Measurements from ENCODE around the gene NEK9.
A peak's percentile ranks its signal among the peaks of the same experiment; 100 is the strongest.
"Not testable (repeated sequence)": the region's sequence is repeated elsewhere in the genome, so short reads cannot be mapped to it uniquely, and the experiment has no call there.

NEK9 gene

DNA sequence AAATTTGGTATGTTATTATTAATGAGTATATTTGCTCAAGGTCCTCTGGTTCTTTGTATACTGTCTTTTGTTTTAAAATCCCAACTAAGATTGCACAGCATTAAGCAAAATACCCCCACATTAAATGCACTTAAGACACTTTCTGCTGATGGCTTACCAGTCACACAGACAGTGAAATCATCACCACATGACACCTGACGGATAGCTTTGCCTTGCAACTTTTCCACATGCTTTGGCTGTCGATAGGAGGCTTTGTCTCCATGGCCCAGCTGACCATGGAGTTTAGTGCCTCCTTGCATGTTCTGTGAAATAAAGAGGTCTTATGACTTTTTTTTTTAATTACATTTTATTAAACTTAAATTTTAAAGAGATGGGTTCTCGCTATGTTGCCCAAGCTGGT lies 19.7 kb downstream of the NEK9 start:
- no peak for DNase-seq (ENCODE audit: low read depth in 2 of 2)

DNA sequence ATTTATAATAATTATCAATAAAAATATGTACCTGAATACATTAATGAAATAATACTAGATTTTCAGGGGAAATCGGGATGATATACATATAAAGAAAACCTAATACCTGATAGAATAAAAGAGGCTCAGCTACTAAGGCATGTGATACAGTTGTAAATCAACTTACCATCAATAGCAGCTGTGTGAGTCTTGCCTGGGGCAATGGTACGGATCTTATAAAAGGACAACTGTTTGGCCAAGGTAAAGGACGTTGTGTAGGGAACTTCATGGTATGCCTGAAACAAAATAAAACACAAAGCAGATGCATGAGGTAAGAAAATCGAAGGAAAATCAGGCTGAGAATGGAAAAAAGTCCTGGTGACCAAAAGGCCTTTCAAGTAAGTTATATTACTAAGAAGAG lies 25.4 kb downstream of the NEK9 start:
- DNase-seq (ENCODE audit: low read depth in 2 of 2), result no peak

DNA sequence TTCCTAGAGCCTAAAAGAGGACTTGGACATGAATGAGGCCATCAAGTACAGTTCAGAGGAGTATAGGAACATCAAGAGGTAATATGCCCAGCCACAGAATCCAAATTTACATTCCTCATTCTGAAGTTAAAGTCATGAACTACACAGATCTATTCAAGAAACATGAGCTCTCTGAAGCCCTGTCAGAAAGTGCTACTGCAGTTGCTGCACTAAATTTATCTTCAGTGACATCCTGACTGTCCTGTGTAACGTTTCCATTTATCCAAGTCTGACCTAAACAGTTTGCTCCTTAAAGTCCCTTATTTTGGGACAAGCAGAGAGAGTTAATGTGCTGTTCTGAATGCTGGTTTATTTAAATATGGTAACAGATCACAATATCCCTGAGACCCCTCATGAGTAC lies 28.2 kb downstream of the NEK9 start:
- DNase-seq (ENCODE audit: low read depth in 2 of 2), result no peak

DNA sequence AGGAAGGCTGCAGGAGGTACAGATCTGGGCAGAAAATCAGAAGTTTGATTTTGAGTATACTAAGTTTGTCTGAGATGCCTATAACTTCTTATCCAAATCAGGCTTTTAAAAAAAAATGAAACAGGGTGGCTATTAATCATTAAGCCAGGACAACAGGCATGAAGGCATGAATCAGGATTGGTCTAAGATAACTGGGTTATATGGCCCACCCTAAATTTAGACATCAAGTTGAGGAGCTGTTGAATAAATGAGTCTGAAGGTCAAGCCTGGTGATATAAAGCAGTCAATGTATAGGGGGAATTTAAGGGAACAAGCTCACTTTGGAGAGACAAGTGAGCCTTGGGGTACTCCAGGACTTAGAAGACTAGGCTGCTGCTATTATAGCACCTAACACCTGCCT lies 28.6 kb downstream of the NEK9 start:
- no peak for DNase-seq (ENCODE audit: low read depth in 2 of 2)

DNA sequence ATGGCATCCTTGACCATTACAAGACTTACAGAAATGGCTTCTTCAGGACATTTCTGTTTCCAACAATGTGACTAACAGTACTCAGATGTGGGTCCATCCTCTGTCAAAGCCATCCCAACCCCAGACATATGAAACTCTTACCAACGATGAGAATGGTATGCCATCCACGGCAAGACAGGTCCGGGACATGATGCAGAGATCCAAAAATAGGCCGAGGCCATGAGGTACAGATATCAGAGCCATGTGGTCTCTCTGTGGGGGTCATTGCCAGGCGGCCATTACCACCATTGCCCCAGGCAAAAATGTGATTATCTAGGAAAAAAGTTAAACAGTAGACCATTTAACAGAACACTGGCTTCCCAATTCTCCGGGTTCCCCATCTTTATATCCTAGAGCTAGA lies 29.9 kb downstream of the NEK9 start:
- no peak for DNase-seq (ENCODE audit: low read depth in 2 of 2)

DNA sequence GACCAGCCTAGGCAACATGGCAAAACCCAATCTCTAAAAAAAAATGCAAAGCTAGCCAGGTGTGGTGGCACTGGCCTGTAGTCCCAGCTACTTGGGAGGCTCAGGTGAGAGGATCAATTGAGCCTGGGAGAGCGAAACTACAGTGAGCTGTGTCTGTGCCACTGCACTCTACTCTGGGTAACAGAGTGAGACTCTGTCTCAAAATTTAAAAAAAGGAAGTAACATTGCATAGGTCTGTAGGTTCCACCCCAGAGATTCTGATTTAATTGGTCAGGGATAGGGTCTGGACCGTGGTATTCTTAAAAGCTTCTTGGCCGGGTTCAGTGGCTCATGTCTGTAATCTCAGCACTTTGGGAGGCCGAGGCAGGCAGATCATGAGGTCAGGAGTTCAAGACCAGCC lies 31.2 kb downstream of the NEK9 start:
- DNase-seq (ENCODE audit: low read depth in 2 of 2), result no peak

DNA sequence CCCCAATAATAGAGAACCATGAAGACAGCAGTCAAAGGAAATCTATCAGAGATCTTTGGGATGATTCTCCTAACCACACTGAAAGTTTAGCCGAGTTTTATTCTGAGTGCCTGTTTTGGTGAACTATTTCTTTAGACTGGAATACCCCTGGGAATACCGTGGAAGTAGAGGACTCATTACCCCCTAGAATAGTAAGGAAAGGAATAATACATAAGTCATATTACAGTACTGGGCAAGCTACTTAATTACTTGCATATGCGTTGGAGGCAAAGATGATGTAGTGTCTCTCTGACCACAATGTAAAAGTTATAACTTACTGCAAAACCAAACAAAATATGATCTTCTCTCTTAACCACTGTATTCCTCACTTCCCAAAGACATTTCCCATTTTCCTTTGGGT lies 32.0 kb downstream of the NEK9 start:
- DNase-seq (ENCODE audit: low read depth in 2 of 2), result peak; percentile 62 to 64

DNA sequence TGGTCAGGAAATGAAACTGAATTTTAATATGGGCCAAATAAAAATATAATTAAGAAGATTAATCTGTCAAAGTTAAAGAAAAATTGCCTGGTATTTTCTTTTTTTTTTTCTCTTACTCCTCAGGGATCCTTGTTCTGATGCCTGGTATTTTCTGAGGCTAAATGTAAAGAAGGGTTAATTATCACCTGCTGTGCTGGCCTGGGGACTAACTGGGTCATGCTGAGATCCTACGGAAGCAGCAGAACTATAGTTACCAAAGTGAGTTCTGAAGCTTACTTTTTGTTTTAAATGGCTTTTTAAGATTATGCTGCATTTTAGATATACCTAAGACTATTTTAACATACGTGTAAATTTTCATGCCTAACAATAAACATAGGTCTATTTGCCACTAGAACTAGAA lies 34.1 kb downstream of the NEK9 start:
- no peak for DNase-seq (ENCODE audit: low read depth in 2 of 2)

DNA sequence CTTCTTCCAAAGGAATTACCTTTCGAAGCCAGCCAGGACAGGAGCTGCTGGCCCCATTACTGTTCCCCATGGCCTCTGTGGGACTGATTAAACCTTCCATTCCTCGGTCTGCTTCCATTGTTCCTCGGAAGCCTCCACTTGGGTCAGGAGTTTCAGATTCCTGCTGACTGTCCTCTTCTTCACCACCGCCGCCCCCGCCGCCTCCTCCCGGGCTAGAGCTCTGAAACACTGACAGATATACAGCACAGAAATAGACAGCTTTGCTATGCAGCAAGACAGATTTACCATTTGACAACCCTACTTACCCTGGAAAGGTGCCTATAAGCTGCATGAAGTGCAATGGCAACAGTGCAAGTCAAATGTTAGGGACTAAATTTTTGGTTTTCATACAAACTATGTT lies 35.6 kb downstream of the NEK9 start:
- DNase-seq (ENCODE audit: low read depth in 2 of 2), result no peak

DNA sequence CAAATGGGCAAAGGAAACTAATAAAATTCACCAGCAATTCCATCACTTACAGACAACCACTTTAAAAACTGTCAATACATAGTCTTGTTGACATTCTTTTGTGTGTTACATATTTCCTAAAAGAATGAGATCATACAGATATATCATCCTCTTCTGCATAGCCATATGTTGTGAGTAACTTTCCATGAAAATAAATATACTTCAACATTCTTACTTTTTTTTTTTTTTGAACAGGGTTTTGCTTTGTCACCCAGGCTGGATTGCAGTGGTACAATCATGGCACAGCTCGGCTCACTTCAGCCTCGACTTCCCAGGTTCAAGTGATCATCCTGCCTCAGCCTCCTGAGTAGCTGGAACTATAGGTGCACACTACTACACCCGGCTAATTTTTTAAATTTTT lies 36.5 kb downstream of the NEK9 start:
- DNase-seq (ENCODE audit: low read depth in 2 of 2), result no peak

DNA sequence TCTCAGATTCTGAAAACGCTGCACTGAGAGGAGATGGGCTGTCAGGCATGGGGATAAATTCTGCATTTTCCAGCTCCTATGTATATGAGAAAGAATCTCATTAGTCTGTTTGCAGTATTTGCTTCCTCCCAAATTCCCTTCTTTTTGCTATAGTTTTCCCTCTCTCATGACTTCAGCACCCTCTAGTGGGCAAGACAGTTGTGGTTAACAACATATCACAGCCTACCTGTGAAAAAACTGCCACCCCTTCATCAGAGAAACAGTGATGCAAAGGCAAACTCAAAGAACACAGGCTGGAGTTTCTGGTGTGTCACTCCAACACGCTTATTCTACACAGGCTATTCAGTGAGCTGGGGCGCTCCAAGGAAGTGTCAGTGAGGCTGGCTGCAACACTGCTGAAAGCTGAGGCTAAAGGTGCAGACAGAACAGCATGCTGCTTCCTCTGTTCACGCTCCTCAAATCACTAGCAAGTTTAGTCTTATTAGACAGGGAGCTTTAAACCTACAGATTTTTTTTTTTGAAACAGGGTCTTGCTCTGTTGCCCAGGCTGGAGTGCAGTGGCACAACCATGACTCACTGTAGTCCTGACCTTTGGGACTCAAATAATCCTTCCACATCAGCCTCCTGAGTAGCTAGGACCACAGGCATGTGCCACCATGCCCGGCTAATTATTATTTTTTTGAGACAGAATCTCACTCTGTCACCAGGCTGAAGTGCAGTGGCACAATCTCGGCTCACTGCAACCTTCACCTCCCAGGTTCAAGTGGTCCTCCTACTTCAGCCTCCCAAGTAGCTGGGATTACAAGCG lies 38.1 kb downstream of the NEK9 start:
- peak in 1 of 2 experiments; percentile 36 for DNase-seq (ENCODE audit: low read depth in 2 of 2)

DNA sequence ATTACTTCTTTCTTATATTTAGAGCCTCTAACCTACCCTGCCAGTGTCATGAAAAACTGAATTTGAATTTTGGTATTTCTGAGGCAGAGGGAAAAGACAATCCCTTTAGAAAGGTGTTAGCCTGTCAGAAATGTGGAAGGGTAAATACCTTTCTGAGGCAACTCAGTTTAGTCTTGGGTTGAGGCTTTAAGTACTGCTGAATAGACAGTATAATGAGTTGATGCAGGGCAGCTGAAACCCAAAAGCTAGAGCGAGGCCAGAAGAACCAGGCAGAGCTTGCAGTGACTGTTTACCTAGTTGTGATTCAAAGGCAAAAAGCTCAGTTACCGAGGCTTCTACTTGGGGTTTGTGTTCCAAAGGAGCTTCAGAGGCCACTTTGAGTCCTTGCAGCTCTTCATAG lies 38.7 kb downstream of the NEK9 start:
- DNase-seq (ENCODE audit: low read depth in 2 of 2), result no peak

DNA sequence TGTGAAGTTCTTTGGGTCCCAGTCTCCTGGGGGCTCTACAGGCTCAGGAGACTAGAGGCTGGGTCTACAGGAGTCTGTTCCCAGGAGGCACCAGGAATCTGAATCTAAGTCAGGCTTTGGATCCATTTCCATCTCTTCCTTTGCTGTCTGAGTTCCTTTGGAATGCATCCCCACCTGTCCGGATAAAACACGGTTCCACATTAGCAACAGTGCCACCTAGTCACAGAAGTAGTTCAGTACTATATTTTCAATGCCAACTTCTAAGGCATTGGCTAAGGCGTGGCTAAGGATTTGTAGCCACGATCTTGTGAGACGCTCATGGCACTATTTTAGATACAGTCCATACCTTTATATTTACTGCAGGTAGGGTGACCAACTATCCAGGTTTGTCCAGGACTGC lies 42.3 kb downstream of the NEK9 start:
- no peak for DNase-seq (ENCODE audit: low read depth in 2 of 2)

DNA sequence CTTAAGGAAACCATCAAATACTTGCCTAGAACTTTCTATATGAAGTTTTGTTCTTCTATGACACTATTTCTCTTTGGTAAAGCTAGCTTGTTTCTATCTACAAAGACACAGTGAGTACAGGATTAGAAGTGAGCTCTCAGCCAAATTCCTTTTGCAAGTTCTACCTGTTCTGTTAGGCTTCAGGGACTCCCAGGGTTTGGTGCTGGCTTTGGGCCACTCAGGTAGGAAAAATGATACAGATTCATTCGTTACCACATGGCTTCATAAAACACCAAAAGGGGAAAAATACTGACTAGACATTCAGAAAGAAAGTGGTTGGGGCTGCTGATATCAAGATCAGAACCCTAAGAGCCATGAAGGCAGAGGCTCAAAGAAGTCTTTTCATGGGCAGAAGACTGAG lies 43.6 kb downstream of the NEK9 start:
- no peak for DNase-seq (ENCODE audit: low read depth in 2 of 2)

DNA sequence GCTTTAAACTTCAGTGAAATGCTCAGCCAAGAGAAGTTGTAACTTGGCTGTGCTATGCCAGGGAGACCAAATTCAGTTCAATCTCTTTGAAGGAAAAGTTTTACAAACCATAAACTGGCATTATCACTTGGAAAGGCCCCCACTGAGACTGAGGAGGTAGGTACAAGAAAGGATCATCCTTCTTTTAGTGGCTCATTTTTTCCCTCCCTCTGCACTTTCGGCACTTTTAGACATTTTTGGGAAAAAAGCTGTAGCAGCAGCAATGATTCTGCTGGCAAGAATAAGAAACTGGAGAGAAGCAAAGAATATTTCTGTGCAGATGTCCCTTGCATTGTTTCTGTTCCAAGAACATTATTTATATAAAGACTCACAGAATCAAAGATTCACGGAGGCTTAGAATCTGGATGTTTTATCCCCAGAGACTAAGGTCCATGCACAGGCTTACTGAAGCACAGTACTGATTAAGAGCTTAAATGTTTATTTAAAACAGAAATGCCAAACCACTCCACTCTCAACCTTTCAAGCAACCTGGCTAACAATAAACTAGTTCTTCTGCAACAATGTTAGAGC lies 45.1 kb downstream of the NEK9 start:
- DNase-seq (ENCODE audit: low read depth in 2 of 2), result no peak

DNA sequence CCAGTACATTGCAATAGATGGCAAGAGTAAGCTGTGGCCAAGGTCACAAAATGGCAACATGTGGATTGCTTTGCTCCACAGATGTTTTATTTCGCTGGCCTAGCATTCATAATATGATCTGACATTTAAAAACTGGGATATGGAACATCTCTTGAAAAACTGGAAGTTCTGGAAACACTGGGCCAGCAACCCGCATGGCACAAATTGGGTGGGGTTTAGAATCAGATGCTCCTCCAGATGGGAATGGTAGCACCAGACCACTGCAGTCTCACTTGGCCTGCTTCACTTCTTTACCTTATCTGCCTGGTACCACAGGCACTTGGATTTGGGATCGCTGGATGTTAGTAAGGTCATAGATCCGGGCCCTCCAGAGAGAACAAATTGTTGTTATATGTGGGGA lies 47.3 kb downstream of the NEK9 start:
- DNase-seq (ENCODE audit: low read depth in 2 of 2), result no peak

DNA sequence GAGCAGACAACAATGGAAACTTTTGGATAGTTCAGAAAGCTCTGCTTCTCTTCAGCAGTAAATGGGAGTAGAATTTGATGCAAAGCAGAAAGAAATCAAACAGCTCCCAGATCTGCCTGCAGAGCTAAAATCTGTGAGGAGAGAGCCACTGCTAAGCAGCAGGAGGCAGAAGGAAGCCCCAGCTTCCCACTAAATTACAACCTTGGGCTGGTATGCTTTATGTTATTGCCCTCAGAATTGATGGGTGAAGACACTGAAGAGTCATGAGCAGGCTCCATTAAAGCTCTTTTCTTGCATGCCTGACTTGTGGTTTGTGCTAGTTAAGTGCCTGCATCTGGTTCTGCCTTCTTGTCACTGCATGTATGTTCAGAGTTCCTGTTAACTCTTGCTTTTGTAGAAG lies 49.1 kb downstream of the NEK9 start:
- DNase-seq (ENCODE audit: low read depth in 2 of 2), result no peak

DNA sequence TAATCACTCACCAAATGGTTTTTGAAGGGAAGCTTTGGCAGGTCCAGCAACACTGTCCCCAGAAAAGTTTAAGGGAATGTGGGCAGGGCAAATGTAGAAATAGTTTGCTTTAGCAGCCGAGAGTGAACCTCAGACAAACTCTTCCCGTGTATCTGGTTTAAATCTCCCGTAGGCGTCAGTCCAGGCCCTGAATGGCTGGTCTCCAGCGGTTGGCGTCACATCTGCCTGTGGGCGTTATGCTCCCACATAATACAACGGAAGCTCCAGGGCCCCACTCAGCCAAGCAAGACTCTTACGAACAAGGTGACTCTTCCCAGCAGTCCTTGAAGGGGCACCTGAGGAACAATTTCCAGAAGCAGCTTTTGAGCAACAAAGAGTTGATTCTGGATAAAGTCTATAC lies 56.5 kb downstream of the NEK9 start:
- no peak for DNase-seq (ENCODE audit: low read depth in 2 of 2)

DNA sequence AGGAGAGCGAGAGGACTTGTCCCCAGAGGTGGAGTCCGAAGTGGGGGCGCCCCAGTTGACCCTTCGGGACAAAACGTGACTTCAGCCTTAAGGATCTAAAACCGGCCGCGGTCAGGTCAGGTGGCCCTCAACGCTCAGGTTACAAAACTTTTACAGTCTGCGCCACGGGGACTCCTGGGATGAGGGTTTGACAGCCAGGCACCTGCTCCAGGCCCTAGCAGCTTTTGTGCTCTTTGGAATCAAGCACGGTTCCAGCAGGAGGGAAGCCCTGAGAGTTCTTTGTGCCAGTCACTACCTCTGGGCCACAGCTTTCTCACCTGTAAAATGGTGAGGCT lies 57.1 kb downstream of the NEK9 start:
- no peak for DNase-seq (ENCODE audit: low read depth in 2 of 2)

DNA sequence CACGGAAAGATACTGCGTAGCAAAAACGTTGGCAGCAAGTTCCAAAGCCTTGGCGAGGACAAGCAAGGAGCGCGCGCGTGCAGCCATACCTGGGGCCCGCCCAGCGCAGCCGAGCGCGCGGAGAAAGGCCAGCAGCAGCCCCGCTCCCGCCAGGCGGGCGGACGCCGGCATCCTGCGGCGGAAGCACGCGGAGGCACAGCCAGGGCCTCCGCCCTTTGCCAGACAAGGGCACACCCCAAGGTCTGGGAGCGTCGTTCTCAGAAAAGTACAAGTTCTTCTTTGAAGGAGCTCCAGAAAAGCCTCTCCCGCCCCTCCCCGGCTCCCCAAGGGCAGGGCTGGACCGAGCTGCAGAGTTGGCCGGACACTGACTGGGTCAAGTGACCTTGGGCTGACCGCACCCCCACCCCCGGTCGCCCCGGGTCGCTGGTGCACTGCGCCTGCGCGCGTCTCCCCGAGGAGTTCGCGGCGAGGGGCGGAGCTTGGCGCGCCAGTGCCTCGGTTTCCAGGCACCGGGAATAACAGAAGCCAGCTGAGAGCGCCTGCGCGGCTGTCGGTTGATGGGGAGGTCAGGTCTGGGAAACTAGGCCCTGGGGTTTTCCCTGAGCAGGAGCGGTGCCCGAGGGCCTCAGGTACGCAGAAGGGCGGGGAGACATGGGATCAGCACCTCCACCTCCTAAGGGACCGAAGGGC lies 57.6 kb downstream of the NEK9 start, which contains the start of gene ZC2HC1C:
Gene ZC2HC1C, plus strand, starts transcription at position 521 of the 690 bp plus-strand sequence. CDS start 933 bp downstream, outside the sequence.
- peak in 1 of 2 experiments; percentile 45 for DNase-seq (ENCODE audit: low read depth in 2 of 2)

DNA sequence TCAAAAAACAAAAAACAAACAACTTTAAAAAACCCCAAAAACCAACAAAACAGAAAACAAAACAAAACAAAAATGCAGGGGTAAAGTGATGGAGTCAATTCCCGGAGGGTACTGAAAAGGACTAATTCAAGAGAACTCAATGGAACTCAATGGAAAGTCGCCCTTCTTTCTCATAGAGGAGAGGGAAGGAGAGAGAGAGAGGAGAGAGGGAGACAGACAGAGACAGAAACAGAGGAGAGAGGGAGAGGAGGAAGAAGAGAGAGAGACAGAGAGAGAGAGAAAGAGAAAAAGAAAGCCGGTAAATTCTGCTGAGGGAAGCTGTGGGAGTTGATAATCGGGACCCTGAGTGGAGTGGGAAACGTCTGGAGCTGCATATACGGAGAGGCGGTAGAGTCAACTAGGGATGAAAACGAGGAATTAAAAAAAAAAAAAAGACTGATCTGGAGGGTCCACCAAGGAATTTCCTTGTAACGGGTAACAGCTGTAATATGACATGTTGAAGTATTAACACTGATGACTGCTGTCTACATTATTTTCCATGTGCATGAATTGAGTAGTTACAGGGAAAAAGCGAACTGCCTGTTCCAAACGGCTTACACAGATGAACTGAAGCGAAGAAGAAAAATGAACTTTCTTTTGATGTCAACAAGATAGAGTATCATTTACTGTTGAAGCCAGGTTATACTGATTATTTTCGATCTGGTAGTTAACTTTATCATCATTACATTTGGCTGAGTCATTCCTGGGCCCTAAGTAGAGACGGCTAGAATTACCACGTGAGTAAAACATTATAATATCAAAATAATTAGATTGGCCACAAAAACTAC lies 58.3 kb downstream of the NEK9 start:
- no peak for DNase-seq (ENCODE audit: low read depth in 2 of 2)

DNA sequence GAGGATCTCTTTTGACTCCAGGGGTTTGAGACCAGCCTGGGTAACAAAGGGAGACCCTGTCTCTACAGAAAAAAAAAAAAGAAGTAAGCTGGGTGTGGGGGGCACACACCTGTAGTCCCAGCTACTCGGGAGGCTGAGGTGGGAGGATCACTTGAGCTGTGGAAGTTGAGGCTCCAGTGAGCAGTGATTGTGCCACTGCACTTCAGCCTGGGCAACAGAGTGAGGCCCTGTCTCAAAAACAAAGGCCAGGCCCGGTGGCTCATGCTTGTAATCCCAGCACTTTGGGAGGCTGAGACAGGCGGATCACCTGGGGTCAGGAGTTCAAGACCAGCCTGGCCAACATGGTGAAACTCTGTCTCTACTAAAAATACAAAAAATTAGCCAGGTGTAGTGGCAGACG lies 59.1 kb downstream of the NEK9 start:
- not testable (repeated sequence) for DNase-seq (ENCODE audit: low read depth in 2 of 2)
